HEK293T (cell line): ENCODE data around the gene PXMP2.

Source experiments
- CTCF ChIA-PET: fragments of 350-600 bp; formaldehyde crosslinking; extraction: SDS; loops from one replicate; lab custom pipeline; 2021; ENCODE audit warnings: antibody characterized with exemption, inconsistent platforms; lab: Yijun Ruan, JAX
- POLR2A ChIA-PET: fragments of 350-600 bp; formaldehyde crosslinking; extraction: SDS; loops from one replicate; lab custom pipeline; 2020; ENCODE audit warnings: antibody characterized with exemption, inconsistent platforms; lab: Yijun Ruan, JAX
- DNase-seq: peaks from one replicate; pipeline ENCODE4 v3.0.0; 2012; ENCODE audit warnings: mixed read lengths; ENCODE audit errors: extremely low spot score
- ARNT ChIP-seq: fragments of 450-650 bp; IDR thresholded peaks from 2 replicates; pipeline ENCODE4 v1.6.1; 2017; ENCODE audit warnings: mild to moderate bottlenecking
- BHLHE40 ChIP-seq: fragments of 450-650 bp; IDR thresholded peaks from 2 replicates; pipeline ENCODE4 v1.6.1; 2016; ENCODE audit warnings: mild to moderate bottlenecking, moderate library complexity, borderline replicate concordance
- CTBP1 ChIP-seq: fragments of 450-650 bp; IDR thresholded peaks from 2 replicates; pipeline ENCODE4 v1.6.1; 2016; ENCODE audit warnings: borderline replicate concordance
- ELF4 ChIP-seq: fragments of 450-650 bp; IDR thresholded peaks from 2 replicates; pipeline ENCODE4 v1.6.1; 2017; ENCODE audit warnings: antibody characterized with exemption
- FOXA1 ChIP-seq: fragments of 450-650 bp; IDR thresholded peaks from 2 replicates; pipeline ENCODE4 v1.6.1; 2016; ENCODE audit warnings: mild to moderate bottlenecking
- FOXK2 ChIP-seq: fragments of 450-650 bp; IDR thresholded peaks from 2 replicates; pipeline ENCODE4 v1.6.1; 2016; ENCODE audit warnings: mild to moderate bottlenecking
- FOXM1 ChIP-seq: fragments of 450-650 bp; IDR thresholded peaks from 2 replicates; pipeline ENCODE4 v1.6.1; 2017; ENCODE audit warnings: mild to moderate bottlenecking, borderline replicate concordance
- HDGF ChIP-seq: fragments of 450-650 bp; IDR thresholded peaks from 2 replicates; pipeline ENCODE4 v1.6.1; 2017; ENCODE audit warnings: antibody characterized with exemption, borderline replicate concordance
- L3MBTL2 ChIP-seq: fragments of 450-650 bp; conservative IDR thresholded peaks from 2 replicates; pipeline ENCODE4 v1.6.1; 2016; ENCODE audit warnings: mild to moderate bottlenecking
- LEF1 ChIP-seq: fragments of 450-650 bp; IDR thresholded peaks from 2 replicates; pipeline ENCODE4 v1.6.1; 2017; ENCODE audit warnings: mild to moderate bottlenecking, borderline replicate concordance
- NFRKB ChIP-seq: fragments of 450-650 bp; IDR thresholded peaks from 2 replicates; pipeline ENCODE4 v1.6.1; 2016; ENCODE audit warnings: mild to moderate bottlenecking, moderate library complexity
- PKNOX1 ChIP-seq: fragments of 450-650 bp; IDR thresholded peaks from 2 replicates; pipeline ENCODE4 v1.6.1; 2016
- SP1 ChIP-seq: fragments of 450-650 bp; IDR thresholded peaks from 2 replicates; pipeline ENCODE4 v1.6.1; 2017
- SUZ12 ChIP-seq: fragments of 450-650 bp; IDR thresholded peaks from 2 replicates; pipeline ENCODE4 v1.6.1; 2016; ENCODE audit warnings: mild to moderate bottlenecking
- TARDBP ChIP-seq: fragments of 450-650 bp; IDR thresholded peaks from 2 replicates; pipeline ENCODE4 v1.6.1; 2016
- ZNF384 ChIP-seq: fragments of 450-650 bp; IDR thresholded peaks from 2 replicates; pipeline ENCODE4 v1.6.1; 2016

PXMP2 gene

GRCh38 chr12:132649226-132649945 lies 38.0 kb upstream of the PXMP2 start:
- CTCF ChIA-PET: interaction anchor here (1.5 kb wide), 1 partner anchor 11 kb away, joined by 4 read pairs; no protein-coding TSS in a partner anchor
- POLR2A ChIA-PET: no interaction called here
- TF ChIP-seq FOXA1: no peak
- no peak for TF ChIP-seq ELF4
- no peak for TF ChIP-seq SP1
- no peak for TF ChIP-seq PKNOX1
- TF ChIP-seq LEF1: no peak
- TF ChIP-seq SUZ12: no peak
- TF ChIP-seq CTBP1: no peak
- TF ChIP-seq ARNT: no peak
- TF ChIP-seq BHLHE40: no peak
- no peak for TF ChIP-seq ZNF384
- no peak for TF ChIP-seq HDGF
- TF ChIP-seq TARDBP: no peak
- no peak for TF ChIP-seq L3MBTL2
- TF ChIP-seq FOXM1: no peak
- no peak for DNase-seq

GRCh38 chr12:132651444-132652100 lies 35.8 kb upstream of the PXMP2 start:
- ChIA-PET POLR2A (no interaction called here), CTCF (interaction anchor here (0.6 kb wide), 1 partner anchor 94 kb away, joined by 3 read pairs; no protein-coding TSS in a partner anchor)
- TF ChIP-seq FOXA1 (no peak), CTBP1 (no peak), HDGF (no peak), TARDBP (no peak), SP1 (no peak), ZNF384 (no peak), SUZ12 (no peak), LEF1 (no peak), FOXK2 (no peak), FOXM1 (no peak), NFRKB (no peak)
- no peak for DNase-seq

- no peak for DNase-seq
- POLR2A ChIA-PET: no interaction called here
- CTCF ChIA-PET: interaction anchor here (1.0 to 1.3 kb wide), 2 partner anchors 15 to 20 kb away, joined by 4 read pairs; no protein-coding TSS in a partner anchor
- TF ChIP-seq SUZ12 (no peak), HDGF (no peak), L3MBTL2 (no peak), BHLHE40 (no peak), NFRKB (no peak), TARDBP (no peak), LEF1 (no peak), SP1 (no peak), CTBP1 (no peak), FOXK2 (no peak), ZNF384 (no peak), FOXM1 (no peak), ELF4 (no peak)
These were observed 33.7 kb upstream of the PXMP2 start for GRCh38 chr12:132653567-132654290.

- no peak for DNase-seq
- CTCF ChIA-PET: no interaction called here
- POLR2A ChIA-PET: no interaction called here
- TF ChIP-seq HDGF (no peak), TARDBP (no peak), NFRKB (no peak), ZNF384 (no peak), CTBP1 (no peak), LEF1 (no peak), ARNT (no peak), FOXA1 (no peak), SP1 (no peak), FOXK2 (no peak), FOXM1 (no peak), SUZ12 (no peak), ELF4 (no peak), L3MBTL2 (no peak), BHLHE40 (no peak), PKNOX1 (no peak)
These were observed 30.2 kb upstream of the PXMP2 start for GRCh38 chr12:132657004-132657727.
